NCI-H1930 (cell line): ENCODE results near the gene SLC35E3.

Experiments used
- DNase-seq, 2 experiments: peaks; one replicate each; lab custom pipeline; 2025; lab: John Stamatoyannopoulos, UW

The SLC35E3 gene

DNA sequence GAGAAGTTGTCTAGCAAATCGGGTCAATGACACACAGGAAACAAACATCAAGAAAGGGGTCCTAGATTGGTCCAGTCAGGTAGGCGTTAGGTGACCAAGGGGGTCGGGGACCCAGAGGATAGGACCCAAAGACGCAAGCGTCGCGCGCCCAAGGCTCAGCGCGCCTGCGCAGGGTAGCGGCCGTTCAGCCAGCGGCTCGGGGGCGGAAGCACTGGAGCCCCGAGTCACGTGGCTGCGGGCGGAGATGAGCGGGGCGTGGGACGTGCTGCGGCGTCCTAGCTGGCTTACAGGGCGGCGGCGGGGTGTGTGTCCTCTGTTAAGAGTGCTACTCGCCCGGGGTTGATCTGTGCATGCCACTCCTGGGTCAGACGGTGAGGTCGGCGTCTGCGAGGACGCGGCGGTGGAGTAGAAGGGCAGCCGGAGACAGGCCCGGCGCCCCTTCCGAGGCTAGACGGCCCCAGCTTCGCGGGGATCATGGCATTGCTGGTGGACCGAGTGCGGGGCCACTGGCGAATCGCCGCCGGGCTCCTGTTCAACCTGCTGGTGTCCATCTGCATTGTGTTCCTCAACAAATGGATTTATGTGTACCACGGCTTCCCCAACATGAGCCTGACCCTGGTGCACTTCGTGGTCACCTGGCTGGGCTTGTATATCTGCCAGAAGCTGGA lies at the start of gene SLC35E3:
TSS of gene SLC35E3 (plus strand) at position 273 of the 668 bp plus-strand sequence. CDS start at position 475, 202 bp downstream.
- DNase-seq, result peak; percentile 89 to 94

DNA sequence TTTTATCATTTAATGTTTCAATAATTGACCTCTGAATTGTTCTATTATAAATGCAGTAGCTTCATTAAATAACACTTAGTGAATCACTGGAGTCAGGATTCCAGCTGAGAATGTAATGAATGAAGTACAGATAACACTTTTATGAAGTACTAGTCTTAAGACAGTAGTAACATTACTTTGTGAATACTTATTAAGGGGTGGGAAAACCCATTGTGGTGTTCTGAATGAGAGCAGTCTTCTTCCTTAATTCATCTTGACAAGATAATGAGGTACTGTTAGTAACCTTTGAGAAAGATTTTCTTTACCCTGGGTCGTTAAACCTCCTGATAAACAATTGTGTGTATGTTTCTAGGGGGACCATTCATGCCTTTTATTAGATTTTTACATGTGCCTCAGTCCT lies 46.5 kb upstream of the SLC35E3 start:
- no peak for DNase-seq

DNA sequence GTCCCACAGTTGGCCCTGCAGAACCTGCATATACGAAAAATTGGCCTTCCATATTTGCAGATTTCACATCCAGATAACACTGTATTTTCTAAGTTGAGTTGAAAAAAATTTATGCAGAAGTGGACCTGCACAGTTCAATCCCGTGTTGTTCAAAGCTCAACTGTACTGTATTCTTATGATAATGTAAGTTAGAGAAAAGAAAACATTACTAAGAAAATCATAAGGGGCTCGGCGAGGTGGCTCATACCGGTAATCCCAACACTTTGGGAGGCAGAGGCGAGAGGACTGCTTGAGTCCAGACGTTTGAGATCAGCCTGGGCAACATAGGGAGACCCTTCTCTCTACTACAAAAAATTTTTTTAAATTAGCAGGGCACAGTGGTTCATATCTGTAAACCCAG lies 18.2 kb upstream of the SLC35E3 start:
- no peak for DNase-seq

DNA sequence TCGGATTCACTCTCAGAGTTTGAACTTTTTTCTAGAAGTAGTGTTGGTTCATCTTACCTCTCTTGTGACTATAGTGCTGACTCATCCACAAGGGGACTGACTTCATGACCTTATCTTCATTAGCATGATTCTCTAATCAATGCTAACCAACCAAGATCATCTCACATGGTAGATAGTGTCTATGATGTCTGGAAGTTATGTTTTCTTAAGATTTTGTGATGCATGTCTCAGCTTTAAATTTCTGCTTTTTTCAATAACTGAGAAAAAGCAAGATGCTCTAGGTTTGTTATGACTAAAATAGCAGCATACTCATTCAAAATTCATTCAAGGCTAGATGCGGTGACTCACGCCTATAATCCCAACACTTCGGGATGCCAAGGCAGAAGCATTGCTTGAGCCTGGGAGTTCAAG lies 12.3 kb upstream of the SLC35E3 start:
- DNase-seq, result no peak

DNA sequence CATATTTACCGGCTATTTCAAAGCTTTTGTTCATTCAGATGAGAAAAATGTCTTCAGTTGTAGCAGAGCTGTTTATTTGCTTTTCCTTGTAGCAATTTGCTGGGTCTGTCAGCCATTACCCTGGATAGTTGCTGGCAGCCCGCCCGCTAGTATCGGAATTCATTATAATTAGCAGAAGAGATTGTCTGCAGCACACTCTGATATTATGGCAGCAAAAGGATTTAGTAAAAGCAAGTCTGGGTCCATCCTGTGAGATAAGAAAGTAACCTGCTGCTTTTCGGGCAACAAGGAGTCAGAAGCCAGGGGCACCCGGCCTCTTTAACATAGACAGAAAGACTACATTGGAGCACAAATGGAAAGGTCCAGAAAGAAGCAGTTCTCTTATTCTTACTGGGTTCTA lies 6.1 kb upstream of the SLC35E3 start:
- no peak for DNase-seq

DNA sequence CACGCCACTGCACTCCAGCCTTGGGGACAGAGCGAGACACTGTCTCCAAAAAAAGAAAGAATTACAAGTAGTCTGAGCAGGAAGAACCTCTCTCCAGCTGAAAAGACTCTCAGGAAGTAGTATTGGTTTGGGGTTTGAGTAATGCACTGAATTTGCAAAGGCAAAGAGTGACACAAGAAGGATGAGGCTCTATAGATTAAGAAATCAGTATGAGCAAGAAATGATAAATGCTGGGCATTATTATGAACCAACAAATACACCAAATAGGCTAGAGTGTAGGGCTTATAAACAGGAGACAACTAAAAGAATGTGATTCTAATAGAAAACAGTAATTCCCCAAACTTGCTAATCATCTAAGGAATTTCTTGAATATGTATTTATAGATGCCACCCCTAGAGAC lies 2.6 kb upstream of the SLC35E3 start:
- DNase-seq, result no peak

DNA sequence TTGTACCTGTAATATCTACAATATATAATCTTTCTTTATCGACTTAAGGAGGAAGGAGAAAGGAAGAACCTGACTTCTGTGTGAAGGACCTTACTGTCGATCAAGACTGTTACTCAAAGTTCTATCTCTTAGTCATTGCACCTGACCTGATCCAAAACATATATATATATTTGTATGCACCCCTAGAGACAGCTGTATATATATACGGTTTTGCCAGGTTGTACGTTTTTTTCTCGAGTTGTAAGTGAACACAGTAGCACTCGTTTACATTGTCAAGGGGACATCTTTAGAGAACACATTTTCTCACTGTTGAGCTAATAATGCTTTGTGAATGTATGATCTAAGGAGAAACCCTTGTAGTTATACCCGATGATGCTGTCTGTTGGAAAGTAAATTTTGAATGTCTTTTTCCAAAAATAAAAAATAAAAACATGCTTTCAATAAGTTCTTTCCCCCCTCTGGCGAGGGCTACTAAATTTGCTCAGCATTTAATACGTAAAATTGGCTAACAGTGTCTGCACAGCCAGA lies 536 bp upstream of the SLC35E3 start:
- DNase-seq, result no peak

DNA sequence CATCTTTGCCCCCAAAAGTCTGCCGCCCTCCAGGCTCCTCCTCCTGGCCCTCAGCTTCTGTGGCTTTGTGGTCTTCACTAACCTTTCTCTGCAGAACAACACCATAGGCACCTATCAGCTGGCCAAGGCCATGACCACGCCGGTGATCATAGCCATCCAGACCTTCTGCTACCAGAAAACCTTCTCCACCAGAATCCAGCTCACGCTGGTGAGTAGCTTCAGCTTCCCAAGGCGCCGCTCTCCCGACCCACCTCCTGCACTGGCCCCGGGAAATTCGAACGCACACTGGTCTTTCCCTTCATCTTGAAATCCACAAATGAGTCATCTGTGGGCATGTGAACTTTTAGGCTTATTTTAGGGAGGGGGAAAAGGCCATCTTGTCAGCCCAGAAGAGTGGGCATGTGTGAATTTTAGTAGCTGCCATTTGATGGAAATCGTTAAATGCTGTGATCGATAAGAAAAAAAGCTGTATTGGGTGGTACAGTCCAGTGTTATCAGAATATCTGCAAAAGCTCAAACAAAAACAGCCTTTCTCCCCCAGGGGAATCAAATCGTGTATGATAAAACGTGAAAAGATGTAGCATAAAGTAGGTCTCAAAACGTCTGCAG lies 700 bp downstream of the SLC35E3 start:
- DNase-seq, result peak in 1 of 2 experiments; percentile 8

DNA sequence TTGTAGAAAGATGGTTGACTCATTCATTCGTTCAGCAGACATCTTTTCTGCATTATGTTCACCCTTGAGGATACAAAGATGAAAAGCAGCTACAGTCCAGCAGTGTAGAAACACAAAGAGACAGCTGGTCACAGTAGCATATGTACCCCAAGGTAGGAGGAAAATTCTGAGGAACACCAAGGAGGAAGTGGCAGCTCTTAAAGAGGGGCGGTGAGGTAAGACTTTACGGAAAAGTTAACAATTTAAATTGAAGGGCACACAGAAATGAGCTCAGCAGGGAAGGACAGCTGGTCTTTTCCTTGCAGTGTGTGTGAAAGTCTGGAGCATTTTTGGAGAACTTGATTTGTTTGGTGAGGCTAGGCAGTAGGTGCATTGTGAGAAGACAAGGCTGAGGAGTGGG lies 3.5 kb downstream of the SLC35E3 start:
- no peak for DNase-seq

DNA sequence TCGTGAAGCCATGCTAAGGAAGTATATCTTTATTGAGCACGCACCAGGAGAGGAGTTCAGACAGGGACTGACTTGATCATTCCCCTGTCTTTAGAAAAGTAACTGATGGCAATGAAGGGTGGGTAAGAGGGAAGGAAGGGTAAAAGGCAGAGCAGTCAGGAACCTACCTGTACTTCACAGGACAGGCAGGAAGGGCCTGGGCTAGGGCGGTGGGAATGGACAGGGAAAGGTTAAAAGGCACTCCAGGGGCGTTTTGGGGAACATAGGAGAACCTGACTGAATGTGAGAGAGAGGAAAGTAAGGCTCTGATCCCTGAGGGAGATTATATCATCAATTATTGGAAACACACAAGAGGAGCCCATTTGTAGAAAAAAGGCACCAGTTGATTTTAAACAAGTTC lies 3.9 kb downstream of the SLC35E3 start:
- DNase-seq, result no peak

DNA sequence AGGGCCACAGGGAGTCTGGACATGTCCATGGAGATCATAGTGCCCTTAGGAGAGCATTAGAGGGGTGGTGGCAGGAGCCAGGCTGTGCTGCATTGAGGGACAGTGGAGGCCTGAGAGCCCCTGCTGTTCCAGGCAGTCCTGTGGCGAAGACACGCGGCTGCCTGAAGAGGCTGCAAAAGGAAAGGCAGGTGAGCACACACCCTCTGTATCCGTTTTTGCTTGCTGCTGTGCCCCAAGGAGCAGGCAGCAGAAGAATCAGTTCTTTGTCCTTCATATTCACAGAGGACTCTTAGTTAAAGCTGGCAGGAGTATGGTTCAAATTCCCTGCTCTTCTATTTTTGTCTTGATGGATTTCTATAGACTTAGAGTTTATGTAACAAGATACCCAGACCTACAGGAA lies 4.5 kb downstream of the SLC35E3 start:
- no peak for DNase-seq

DNA sequence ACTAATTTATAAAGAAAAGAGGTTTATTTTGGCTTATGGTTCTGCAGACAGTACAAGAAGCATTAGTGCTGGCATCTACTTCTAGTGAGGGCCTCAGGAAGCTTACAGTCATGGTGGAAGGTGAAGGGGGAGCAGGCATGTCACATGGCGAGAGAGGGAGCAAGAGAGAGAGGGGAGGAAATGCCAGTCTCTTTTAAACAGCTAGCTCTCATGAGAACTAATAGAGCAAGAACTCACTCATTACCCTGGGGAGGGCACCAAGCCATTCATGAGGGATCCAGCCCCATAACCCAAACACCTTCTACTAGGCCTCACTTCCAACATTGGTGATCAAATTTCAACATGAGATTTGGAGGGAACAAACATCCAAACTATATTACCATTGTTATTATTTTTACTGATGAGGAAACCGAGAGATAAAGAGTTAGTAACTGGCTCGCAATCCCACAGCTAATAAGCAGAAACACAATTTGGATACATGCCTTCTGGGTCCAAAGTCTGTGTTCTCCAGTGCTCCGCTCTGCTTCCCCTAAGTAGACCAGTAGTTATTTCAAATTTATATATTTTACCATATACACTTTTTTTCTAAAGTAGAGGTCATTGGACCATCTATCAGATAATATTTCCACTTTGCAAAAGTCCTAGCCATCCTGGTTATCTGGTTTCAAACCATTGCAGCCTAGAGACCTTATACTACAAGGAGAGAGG lies 9.7 kb downstream of the SLC35E3 start:
- no peak for DNase-seq

DNA sequence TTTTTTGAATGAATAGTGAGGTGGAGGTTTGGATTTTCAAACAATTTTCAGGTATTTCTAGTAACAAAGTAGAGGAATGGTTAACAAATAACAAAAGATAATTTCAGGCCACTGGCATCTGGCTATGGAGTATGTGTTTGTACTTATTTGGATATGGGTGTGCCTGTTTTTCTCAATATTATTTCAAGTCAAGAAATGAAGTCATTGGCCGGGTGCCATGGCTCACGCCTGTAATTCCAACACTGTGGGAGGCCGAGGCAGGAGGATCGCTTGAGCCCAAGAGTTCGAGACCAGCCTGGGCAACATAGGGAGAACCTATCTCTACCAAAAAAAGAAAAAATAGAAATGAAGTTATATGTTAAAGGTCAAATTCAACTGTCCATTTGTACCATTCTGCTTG lies 13.9 kb downstream of the SLC35E3 start:
- DNase-seq, result no peak

DNA sequence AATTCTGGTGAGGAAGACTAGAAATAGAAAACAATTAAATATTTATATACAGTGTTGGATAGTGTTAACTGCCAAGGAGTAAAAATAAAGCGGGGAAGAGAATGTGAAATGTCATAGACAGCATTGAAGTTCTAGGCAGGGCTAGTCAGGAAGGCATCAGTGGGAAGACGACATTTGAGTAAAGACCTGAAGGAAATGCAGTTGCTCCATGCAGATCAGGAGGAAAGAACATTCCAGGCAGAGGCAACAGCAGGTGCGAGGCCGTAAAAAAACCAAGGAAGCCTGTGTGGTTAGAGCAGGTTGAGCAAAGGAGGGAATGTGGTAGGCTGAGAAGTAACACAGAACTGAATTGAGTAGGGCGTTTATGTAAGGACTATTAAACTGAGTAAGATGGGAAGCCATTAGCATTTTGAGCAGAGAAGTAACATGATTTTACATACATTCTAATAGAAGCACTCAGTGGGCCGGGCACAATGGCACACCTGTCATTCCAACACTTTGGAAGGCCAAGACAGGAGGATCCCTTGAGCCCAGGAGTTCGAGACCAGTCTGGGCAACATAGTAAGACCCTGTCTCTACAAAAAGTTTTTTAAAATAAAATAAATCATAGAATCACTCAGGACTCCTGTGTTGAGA lies 14.9 kb downstream of the SLC35E3 start:
- DNase-seq, result no peak

DNA sequence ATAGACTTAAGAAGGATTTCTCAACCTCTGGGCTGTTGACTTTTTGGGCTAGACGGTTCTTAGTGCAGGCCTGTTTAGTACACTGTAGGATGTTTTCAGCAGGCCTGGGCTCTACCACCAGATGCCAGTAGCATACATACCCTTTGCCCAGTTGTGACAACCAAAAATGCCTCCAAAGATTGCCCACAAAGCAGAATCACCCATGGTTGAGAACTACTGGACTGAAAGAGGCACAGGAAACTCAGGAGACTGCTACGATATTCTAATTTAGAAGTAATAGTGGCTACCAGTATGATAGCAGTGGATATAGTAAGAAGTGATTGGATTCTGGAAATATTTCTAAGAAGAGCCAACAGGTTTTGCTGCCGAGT lies 15.5 kb downstream of the SLC35E3 start:
- DNase-seq, result no peak

DNA sequence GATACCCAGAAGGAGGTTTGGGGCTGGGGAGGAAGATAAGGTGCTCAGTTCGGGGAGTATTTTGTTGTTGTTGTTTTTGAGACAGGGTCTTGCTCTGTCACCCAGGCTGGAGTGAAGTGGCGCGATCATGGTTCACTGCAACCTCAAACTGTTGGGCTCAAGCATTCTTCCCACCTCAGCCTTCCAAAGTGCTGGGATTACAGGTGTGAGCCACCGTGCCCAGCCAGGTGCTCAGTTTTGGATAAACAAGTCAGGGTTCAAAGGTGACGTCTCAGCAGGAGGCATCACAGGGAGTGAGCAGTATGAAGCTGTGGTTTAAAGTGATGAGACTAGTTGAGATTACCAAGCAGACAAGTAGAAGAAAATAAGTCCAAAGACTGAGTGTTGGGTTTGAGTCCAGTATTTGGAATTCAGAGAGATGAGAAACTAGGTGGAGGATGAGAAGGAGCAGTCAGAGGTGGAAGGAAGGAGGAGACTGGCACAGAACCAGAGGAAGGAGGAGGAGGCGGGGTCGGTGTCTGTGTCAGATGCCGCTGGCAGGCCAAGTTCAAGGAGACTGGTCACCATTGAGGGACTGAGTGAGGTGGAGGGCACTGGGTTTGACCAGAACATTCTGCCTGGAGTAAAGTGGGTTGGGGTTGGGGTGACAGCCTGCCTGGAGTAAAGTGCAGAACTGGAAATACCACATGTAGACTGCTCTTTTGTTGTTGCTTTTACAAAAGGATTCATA lies 16.1 kb downstream of the SLC35E3 start:
- no peak for DNase-seq

DNA sequence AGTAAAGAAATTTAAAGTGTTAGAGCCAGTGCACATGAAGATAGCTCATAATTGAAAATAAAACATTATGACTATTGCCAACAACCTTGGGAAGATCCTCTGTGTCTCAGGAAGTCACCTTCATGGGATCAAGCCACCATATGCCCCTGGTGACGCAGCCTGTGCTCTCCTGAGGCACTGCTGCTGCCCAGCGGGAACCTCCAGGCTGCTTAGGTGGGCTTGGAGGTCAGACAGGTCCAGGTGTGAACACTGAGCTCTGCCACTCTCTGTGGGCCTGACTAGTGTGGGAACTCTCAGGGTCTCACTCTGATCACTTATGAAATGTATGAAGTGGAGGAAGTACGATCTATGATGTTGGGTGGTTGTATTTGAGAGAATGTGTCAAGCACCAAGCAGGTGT lies 16.7 kb downstream of the SLC35E3 start:
- no peak for DNase-seq

DNA sequence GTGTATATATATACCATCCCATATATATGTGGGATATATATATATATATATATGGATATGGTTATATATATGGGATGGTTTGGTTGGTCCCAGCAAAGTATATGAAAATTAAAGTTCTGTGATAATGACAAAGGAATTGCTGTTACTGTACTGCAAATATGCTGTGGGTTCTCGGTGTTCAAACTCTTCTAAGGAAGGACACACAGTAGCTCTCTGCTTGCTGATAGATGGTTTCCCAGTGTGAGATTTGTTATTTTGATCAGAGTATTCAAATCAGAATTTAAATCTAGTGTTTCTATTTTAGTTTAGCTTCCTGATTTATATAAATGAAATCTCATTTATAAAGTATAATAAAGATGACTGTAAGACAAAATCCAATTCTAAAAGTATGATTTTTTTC lies 19.7 kb downstream of the SLC35E3 start:
- DNase-seq, result no peak

DNA sequence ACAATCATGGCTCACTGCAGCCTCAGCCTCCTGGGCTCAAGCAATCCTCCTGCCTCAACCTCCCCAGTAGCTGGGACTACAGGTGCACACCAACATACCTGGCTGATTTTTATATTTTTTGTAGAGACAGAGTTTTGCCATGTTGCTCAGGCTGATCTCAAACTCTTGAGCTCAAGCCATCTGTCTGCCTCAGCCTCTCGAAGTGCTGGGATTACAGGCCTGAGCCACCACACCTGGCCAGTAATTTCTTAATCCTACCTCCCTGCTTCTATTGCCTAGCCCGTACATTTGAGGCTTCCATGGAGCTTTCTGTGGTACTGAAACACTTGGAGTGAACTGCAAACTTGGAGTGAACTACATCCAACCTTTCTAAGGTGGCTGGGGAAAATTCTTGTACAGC lies 20.7 kb downstream of the SLC35E3 start:
- no peak for DNase-seq

DNA sequence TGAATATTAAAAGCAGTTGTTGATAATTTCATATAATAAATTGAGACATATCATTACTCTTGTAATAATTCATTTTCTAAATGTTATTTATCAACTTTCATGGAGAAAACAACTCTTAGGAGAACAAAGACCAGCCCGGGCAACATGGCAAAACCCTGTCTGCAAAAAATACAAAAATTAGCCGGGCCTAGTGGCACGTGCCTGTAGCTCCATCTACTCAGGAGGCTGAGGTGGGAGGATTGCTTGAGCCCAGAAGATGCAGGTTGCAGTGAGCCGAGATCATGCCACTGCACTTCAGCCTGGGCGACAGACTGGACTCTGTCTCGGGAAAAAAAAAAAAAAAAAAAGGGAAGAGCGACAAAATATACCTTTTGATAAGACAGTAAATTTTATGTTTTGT lies 21.2 kb downstream of the SLC35E3 start:
- no peak for DNase-seq

DNA sequence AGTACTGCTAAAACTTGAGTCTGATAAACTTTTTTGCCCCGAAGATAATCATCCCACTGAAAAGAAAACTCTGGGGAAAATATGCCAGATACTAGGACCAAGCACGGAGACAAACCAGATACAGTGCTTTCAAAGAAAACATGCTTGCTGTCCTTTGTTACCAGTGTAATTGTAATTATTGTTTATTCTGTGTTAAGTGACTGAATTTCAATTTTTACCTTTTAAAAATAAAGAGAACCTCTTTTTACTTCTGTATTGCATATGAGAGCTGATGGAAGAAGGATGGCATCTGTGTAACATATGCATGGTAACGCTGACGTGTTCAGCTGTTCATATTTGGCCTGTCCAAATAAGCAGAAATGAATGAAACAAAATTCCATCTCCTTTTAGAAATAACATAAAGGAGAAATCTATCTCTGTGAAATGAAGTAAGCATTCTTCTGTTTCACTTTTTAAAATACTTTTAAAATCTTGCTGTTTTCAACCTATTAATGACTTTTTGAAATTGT lies 22.5 kb downstream of the SLC35E3 start:
- no peak for DNase-seq

DNA sequence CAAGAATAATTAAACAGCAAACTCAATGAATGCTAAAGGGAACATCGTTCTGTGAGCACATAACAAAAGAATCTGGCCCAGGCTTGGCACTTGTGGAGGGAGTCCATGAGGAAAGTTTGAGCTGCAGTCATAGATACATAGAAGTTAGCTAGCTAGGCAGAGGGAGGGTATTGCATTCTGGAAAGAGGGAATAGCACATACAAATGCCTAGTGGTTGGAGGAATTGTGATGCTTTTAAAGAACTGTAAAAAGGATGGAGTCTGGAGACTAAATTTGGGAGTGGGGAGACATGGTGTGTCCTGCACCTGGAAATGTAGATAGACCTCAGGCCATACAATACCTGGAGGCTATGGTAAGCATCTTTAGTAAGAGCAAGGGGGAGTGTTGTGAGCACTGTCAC lies 24.0 kb downstream of the SLC35E3 start:
- no peak for DNase-seq
